NCI-H2196 (cell line): Measurements from ENCODE around the gene ZC2HC1B.

Source experiments
- DNase-seq: peaks from one replicate; lab custom pipeline; 2025; ENCODE audit not compliant: unreplicated experiment; lab: John Stamatoyannopoulos, UW

Gene ZC2HC1B

GRCh38 chr6:143961066-143961465, 96.8 kb downstream of the ZC2HC1B start:
- no peak for DNase-seq

- no peak for DNase-seq
Measured at GRCh38 chr6:143961886-143962878, 97.9 kb downstream of the ZC2HC1B start.

DNA sequence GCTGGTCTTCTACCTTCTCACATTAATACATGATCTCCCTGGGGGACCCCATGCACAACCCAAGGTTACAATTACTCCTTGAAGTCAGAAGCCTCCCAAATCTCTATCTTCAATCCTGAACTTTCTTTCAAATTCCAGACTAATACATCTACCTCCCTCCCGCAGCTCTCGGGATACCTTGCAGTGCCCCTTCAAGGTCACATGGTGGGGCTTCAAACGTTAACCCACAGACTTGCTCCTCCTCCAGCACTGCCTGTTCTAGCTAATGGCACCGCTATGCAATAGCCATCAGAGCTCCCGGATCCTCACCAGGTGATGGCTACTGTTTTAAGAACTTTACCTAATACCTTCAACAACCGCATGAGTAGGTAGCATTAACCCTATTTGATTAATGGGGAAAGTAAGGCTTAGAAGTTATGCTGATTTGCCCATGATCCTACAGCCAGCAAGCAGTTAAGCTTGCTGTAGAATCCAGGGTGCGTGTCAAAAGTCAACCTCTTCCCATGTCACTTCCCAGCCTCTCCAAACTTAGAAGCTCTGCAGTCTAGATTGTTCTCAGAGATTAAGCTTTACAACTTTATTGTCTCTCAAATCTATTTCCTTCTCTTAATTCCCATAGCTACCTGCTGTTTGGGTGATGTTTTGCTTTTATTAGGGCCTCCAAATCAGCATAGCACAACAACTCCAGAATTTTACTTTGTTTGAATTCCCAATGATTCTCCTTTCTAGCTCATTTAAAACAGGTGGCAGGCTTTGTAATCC, 99.1 kb downstream of the ZC2HC1B start:
- no peak for DNase-seq

- no peak for DNase-seq
Measured at GRCh38 chr6:143964674-143965081, 100.4 kb downstream of the ZC2HC1B start.

- no peak for DNase-seq
Measured at GRCh38 chr6:143965503-143966171, 101.4 kb downstream of the ZC2HC1B start.

DNA sequence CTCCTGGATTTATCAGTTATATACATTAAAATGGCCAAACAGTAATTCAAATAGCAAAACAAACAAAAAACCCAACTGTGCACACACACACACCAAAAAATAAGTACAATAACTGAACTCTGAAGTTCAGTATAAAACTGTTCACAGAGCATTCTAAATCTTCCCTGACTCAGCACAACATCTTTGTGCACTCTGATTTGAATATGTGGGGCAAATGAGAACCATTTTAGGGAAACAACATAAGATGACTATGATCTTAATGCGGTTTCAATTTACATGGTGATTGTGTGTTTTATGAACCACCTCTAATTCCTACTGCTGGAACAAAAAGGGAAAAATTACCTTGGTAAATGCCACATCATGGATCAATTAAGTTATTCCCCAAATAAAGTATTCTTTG, 102.0 kb downstream of the ZC2HC1B start:
- no peak for DNase-seq

- DNase-seq = no peak
Measured at GRCh38 chr6:143967706-143968376, 103.6 kb downstream of the ZC2HC1B start.

- no peak for DNase-seq
Measured at GRCh38 chr6:143969077-143969476, 104.8 kb downstream of the ZC2HC1B start.

GRCh38 chr6:143970456-143971218, 106.4 kb downstream of the ZC2HC1B start:
- no peak for DNase-seq

- DNase-seq = no peak
Measured at GRCh38 chr6:143971482-143972205, 107.4 kb downstream of the ZC2HC1B start.

- no peak for DNase-seq
Measured at GRCh38 chr6:143973097-143973966, 109.1 kb downstream of the ZC2HC1B start.

GRCh38 chr6:143974089-143974488, 109.8 kb downstream of the ZC2HC1B start:
- no peak for DNase-seq

DNA sequence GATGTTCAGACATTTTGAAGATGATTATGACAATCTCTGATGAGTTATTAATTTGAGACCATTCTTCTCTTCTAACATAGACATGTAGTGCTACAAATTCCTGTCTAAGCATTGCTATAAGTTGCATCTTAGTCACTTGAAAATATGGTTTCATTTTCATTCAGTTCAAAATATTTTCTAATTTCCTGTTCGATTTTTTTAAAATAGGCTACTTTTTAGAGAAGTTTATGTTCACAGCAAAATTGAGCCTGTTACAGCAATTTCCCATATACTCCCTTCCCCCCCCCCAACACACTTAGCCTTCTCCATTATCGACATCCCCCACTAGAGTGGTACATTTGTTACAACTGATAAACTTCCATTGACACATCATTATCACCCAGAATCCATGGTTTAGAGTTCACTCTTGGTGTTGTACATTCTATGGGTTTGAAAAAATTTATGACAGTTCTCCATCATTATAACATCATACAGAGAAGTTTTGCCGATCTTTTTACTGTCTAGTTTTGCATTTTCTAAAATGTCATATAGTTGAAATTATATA, 112.6 kb downstream of the ZC2HC1B start:
- no peak for DNase-seq

DNA sequence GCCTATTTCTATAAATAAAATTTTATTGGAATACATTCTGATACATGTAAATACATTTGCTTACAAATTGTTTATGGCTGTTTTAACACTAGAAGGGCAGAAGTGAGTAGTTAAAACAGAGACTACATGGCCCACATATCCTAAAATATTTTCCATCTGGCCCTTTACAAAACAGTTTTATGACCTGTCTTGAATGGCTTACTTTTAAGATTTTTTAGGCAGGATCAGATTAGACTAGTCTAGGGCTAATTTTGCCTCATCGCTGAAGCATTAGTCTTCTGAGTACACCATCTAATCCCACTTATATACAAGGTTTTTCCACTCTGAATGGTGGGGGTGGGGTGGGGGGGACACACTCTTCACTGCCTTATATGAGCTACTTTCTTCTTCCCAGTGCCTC, 116.6 kb downstream of the ZC2HC1B start:
- DNase-seq = no peak

DNA sequence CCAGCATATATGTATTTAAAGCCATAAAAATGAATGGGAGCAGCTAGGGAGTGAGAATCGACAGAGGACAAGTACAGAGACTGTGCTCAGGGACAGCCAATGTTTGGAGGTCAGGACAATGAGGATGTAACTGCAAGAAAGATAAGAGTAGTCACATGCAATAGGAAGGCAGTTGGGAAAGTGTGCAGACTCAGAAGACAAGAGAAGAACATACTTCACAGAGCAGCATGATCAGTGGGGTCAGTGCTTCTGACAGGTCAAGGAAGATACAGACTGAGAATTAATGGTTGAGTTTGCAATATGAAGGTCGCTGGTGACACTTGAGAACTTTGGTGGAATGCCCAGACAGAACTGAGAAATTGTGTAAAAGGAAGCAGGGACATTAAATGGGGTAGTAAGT, 118.7 kb downstream of the ZC2HC1B start:
- DNase-seq = no peak

DNA sequence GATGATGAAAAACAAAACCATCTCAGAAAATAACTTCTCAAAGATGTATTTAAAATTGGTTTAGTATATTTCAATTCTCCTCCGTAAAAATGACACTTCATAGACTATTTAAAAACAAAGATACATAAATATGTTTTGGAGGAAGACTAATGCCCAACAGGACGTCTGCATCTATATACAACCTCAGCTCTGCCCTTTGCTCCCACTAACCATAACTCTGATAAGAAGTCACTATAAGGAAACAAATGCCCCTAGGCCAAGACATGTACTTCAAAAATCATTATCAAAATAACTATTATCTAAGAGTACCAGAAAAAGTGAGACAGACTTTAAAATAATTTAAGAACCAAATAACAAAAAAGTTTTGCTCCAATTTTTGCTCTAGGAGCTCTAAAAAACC, 120.4 kb downstream of the ZC2HC1B start:
- DNase-seq = no peak

DNA sequence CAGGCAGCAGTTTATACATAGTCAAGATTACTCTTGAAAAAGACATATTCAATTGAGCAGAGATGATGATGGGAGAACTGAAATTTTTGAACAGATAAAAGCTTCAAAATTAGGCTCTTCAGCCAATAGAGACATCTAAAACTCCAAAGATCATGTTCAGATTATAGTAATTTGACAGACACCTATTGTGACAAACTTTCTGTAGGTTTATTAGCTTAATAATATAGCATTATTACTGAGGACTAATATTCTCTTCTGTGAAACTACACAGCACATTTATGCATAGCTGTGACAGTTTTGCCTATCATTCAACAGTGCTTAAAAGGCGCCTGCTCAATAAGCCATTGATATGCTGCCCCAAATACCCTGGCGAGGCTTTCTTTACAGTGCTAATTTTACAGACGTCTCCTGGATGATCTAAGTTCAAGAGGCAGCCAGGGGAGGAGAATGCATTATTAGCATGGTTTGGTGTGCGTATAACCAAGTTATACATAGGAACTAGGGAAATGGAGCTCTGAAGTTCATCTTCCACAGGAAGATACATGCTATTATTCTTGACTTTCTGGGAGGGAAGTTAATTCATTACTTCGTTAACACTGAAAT, 122.3 kb downstream of the ZC2HC1B start:
- DNase-seq = no peak
